Measurements from ENCODE around the gene OR51F2. TPM values are rescaled to one million over a fixed set of nuclear protein-coding genes. Genes with fewer than 3 reads are reported as not detected.

OR51F2 gene
- total RNA-seq, 1 experiment from 2014 or later, result not detected

GRCh38 chr11:4848908-4849532 is 27.9 kb downstream of the OR51F2 start, which contains the start of gene OR51S1:
Gene OR51S1 (minus strand): TSS chr11:4849208. CDS start chr11:4849208, 0 bp downstream.
- Mint-ChIP-seq H3K36me3 (ENCODE audit: insufficient read depth in 1 of 3, low read depth in 3 of 3) (peaks cover 0 to 3% (median 0%) of the 10 kb centered on the region in 3 experiments; a peak in 3 of 7 replicates), H3K27me3 (ENCODE audit: low read depth) (peaks cover 3% of the 10 kb centered on the region; the same call in 1 of the 2 replicates), H3K4me1 (no peaks in the 10 kb centered on the region), H3K27ac (0 out of 7 replicates have a peak within 1 kb of the TSS, but pooled peaks of 1 of the 3 experiments have one; percentile 12), H3K9me3 (peaks cover 2 to 4% of the 10 kb centered on the region in 2 experiments; a peak in 2 of 5 replicates), H3K4me3 (no peak within 1 kb of the TSS)
- no peak within 1 kb of the TSS for H2BK5ac ChIP-seq (ENCODE audit: insufficient read length, low read length)
- no peak within 1 kb of the TSS for H3K18ac ChIP-seq (ENCODE audit: insufficient read length, low read depth, low read length)
- H4K8ac ChIP-seq (replicated peaks; ENCODE audit: insufficient read length, low read depth, low read length), result no peak within 1 kb of the TSS
- no peaks in the 10 kb centered on the region for H4K20me1 ChIP-seq (ENCODE audit: control insufficient read depth, insufficient read depth, insufficient read length)
- H3K56ac ChIP-seq (ENCODE audit: insufficient read length, low read depth, low read length), result no peak within 1 kb of the TSS
- H2BK120ac ChIP-seq (ENCODE audit: low read depth, low read length, poor library complexity, severe bottlenecking), result no peak within 1 kb of the TSS
- H3K79me2 ChIP-seq (ENCODE audit: insufficient read depth, low read length), result no peaks in the 10 kb centered on the region
- H3K27ac ChIP-seq (ENCODE audit: insufficient read length, low read depth, low read length), result no peak within 1 kb of the TSS
- no peak within 1 kb of the TSS; the same call in 1 of the 2 replicates for H3K14ac ChIP-seq (ENCODE audit: insufficient read depth, low read length)
- no peak within 1 kb of the TSS for H2AK5ac ChIP-seq (ENCODE audit: insufficient read length, low read length)
- H4K91ac ChIP-seq (ENCODE audit: insufficient read length, low read depth, low read length), result no peak within 1 kb of the TSS
- no peaks in the 10 kb centered on the region for H3K27me3 ChIP-seq (ENCODE audit: insufficient read depth, low read length)
- no peak for DNase-seq
- H3K4ac ChIP-seq (ENCODE audit: low read depth, low read length), result no peak within 1 kb of the TSS
- H3K4me2 ChIP-seq (ENCODE audit: insufficient read depth, insufficient read length, low read length), result no peak within 1 kb of the TSS
- no peak within 1 kb of the TSS for H2BK15ac ChIP-seq (ENCODE audit: low read depth, low read length)
- TF ChIP-seq, protein P1, sequence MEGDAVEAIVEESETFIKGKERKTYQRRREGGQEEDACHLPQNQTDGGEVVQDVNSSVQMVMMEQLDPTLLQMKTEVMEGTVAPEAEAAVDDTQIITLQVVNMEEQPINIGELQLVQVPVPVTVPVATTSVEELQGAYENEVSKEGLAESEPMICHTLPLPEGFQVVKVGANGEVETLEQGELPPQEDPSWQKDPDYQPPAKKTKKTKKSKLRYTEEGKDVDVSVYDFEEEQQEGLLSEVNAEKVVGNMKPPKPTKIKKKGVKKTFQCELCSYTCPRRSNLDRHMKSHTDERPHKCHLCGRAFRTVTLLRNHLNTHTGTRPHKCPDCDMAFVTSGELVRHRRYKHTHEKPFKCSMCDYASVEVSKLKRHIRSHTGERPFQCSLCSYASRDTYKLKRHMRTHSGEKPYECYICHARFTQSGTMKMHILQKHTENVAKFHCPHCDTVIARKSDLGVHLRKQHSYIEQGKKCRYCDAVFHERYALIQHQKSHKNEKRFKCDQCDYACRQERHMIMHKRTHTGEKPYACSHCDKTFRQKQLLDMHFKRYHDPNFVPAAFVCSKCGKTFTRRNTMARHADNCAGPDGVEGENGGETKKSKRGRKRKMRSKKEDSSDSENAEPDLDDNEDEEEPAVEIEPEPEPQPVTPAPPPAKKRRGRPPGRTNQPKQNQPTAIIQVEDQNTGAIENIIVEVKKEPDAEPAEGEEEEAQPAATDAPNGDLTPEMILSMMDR (conservative IDR thresholded peaks at IDR 0.05), result 0 out of 3 replicates have a peak, but pooled peaks have one; percentile 15
- H3K23ac ChIP-seq (ENCODE audit: insufficient read length, low read depth, low read length), result no peak within 1 kb of the TSS
- no peak within 1 kb of the TSS for H2BK20ac ChIP-seq (ENCODE audit: low read depth, low read length, poor library complexity, severe bottlenecking)
- no peaks in the 10 kb centered on the region for H3K23me2 ChIP-seq (ENCODE audit: insufficient read length, low read depth, low read length, poor library complexity, severe bottlenecking)
- H2BK12ac ChIP-seq (ENCODE audit: insufficient read length, low read depth, low read length), result no peak within 1 kb of the TSS
- H4K5ac ChIP-seq (ENCODE audit: insufficient read length, low read depth, low read length), result no peak within 1 kb of the TSS
- no CpG with 5 or more reads among the region's 9 CpGs for WGBS (ENCODE audit: extremely low coverage, insufficient read length, low lambda C conversion rate)
- H3K79me1 ChIP-seq (ENCODE audit: insufficient read depth, low read depth, low read length, poor library complexity, severe bottlenecking), result no peaks in the 10 kb centered on the region
- no peaks in the 10 kb centered on the region for H3K4me1 ChIP-seq (ENCODE audit: insufficient read depth, low read length)
- H3K9me3 ChIP-seq (ENCODE audit: control insufficient read depth, low read depth, low read length), result no peaks in the 10 kb centered on the region
- no peak within 1 kb of the TSS for H3T11ph ChIP-seq (ENCODE audit: low read length)
- H2AFZ ChIP-seq (ENCODE audit: low read length), result no peak within 1 kb of the TSS
- no peak within 1 kb of the TSS for H3K9ac ChIP-seq (ENCODE audit: extremely low read depth, insufficient read length, low read length)

All from H9 (cell line).